Measurements from ENCODE around the gene ARHGEF2. TPM values are rescaled to one million over a fixed set of nuclear protein-coding genes. Genes with fewer than 3 reads are reported as not detected.
"Not testable (repeated sequence)": the region's sequence is repeated elsewhere in the genome, so short reads cannot be mapped to it uniquely, and the experiment has no call there.

ARHGEF2 gene
- total RNA-seq, 1 donor, result 116 TPM

DNA sequence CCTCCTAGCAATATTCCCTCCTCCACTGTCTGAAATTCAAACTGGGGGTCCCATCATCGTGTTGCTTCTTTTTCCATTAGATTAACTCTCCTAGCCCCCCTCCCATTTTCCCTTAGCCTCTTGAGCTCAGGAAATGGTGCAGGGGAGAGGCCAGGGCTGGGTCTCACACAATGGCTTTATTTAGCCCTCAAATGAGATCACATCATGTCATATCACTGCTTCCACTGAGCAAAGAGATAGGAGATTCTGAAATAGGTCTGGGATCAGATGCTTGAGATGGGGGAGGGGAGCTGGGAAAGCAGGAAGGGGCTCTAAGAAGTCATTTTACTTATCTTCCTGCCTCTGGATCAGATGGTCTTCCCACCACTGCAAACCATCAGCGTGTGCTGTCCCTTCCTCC is 17.8 kb upstream of the ARHGEF2 start:
- DNase-seq (ENCODE audit: low read depth), result no peak
- H3K4me3 ChIP-seq (ENCODE audit: low read depth, low read length), result no peak overlapping the region
- TF ChIP-seq CTCF (IDR thresholded peaks at IDR 0.05; ENCODE audit: insufficient read depth, low read length), result no peak

- no peak overlapping the region for H3K4me3 ChIP-seq (ENCODE audit: low read depth, low read length)
- TF ChIP-seq CTCF (IDR thresholded peaks at IDR 0.05; ENCODE audit: insufficient read depth, low read length), result no peak
- DNase-seq (ENCODE audit: low read depth), result no peak
Observed at GRCh38 chr1:155993595-155993994, 15.2 kb upstream of the ARHGEF2 start.

DNA sequence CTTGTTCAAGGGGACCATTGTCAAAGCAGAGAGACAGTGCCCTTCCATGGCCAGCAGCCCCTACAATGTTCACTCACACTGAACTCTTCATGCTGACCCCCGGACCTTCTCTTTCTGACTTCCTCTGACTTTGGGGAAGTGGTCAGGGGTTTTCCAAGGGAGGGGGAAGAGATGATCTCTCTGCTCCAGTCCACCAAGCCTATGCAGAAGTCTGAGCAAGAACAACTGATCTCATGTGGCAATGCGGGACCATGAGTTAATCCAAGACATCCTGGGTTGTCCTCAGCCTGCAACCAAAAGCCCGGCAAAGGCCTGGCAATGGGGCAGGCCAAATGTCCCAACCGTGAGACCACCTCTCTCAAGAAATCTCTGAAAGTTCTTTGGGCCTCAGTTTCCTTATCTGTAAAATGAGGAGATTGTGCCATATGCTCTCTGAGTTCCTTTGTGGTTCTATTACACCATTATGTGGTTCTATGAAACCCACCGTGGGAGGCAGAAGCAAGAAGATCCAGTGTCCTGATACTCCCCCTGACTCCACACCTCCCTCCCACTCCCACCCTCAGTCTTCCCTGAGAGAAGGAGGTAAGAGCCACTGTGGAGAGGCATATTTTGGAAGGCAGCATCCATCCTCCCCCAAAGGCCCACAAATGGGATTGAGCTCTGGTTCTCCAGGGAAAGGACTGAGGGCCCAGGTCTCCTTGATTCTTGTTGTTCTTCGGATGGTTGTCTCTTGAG is 11.8 kb upstream of the ARHGEF2 start:
- no peak for TF ChIP-seq CTCF (IDR thresholded peaks at IDR 0.05; ENCODE audit: insufficient read depth, low read length)
- no peak for DNase-seq (ENCODE audit: low read depth)
- H3K4me3 ChIP-seq (ENCODE audit: low read depth, low read length), result no peak overlapping the region

GRCh38 chr1:155989242-155990004 is 11.1 kb upstream of the ARHGEF2 start:
- DNase-seq (ENCODE audit: low read depth), result peak; percentile 84
- H3K4me3 ChIP-seq (ENCODE audit: low read depth, low read length), result peak overlapping the region; percentile 66
- TF ChIP-seq CTCF (IDR thresholded peaks at IDR 0.05; ENCODE audit: insufficient read depth, low read length), result peak; percentile 99

- not testable (repeated sequence) for H3K4me3 ChIP-seq (ENCODE audit: low read depth, low read length); DNase-seq (ENCODE audit: low read depth)
Observed at GRCh38 chr1:155984903-155985645, 6.7 kb upstream of the ARHGEF2 start.

- no peak for TF ChIP-seq CTCF (IDR thresholded peaks at IDR 0.05; ENCODE audit: insufficient read depth, low read length)
- DNase-seq (ENCODE audit: low read depth), result no peak
- no peak overlapping the region for H3K4me3 ChIP-seq (ENCODE audit: low read depth, low read length)
Observed at GRCh38 chr1:155984341-155984740, 6.0 kb upstream of the ARHGEF2 start.

Data from fibroblast of the aortic adventitia (primary cell).